OCI-LY1 (cell line): ENCODE results near the gene FAS.

Experiments used
- EZH2 ChIP-seq: fragments of 200-600 bp; sonication (generic), shearing (Covaris generic); IDR thresholded peaks from 2 replicates; pipeline ENCODE4 v1.8.0; 2017; ENCODE audit warnings: borderline replicate concordance, mixed run types, mild to moderate bottlenecking, antibody characterized with exemption, low read length, moderate library complexity, mixed read lengths
- TF ChIP-seq, protein P1 (sequence below): fragments of 200-600 bp; sonication (generic), shearing (Covaris generic); IDR thresholded peaks from 2 replicates; pipeline ENCODE4 v1.5.1; 2017; ENCODE audit warnings: mild to moderate bottlenecking, antibody characterized with exemption, low read length, moderate library complexity, mixed read lengths

DNA sequence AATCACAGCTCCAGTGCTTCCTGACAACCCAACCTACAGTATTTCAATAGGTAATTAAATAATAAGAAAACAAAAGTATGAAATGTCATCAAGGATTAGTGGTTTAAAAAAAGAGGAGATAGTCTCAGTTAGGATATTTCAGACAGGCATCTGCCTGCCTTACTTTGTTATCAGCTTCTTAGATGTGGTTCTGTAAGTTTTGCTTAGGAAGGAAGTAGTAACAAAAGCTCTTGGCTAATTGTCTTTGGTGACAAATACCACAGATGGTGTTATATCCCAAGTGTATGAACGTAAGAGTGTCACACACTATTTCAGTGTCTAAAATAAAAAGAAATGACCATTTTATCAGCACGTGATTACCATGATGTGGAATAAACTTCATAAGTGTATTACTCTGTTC is 28.3 kb upstream of the FAS start:
- TF ChIP-seq, protein P1, sequence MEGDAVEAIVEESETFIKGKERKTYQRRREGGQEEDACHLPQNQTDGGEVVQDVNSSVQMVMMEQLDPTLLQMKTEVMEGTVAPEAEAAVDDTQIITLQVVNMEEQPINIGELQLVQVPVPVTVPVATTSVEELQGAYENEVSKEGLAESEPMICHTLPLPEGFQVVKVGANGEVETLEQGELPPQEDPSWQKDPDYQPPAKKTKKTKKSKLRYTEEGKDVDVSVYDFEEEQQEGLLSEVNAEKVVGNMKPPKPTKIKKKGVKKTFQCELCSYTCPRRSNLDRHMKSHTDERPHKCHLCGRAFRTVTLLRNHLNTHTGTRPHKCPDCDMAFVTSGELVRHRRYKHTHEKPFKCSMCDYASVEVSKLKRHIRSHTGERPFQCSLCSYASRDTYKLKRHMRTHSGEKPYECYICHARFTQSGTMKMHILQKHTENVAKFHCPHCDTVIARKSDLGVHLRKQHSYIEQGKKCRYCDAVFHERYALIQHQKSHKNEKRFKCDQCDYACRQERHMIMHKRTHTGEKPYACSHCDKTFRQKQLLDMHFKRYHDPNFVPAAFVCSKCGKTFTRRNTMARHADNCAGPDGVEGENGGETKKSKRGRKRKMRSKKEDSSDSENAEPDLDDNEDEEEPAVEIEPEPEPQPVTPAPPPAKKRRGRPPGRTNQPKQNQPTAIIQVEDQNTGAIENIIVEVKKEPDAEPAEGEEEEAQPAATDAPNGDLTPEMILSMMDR: no peak
- TF ChIP-seq EZH2: no peak
